Mesenchymal stem cell (in vitro differentiated cells and primary cell): ENCODE measurements around the gene DSP.
A peak's percentile ranks its signal among the peaks of the same experiment; 100 is the strongest.

Experiments
- DNase-seq: peaks from one replicate; pipeline ENCODE4 v3.0.0-alpha.2; 2013
- H2AFZ ChIP-seq: one replicate; pipeline ENCODE4 v1.6.1; 2013; ENCODE audit warnings: low read depth, mild to moderate bottlenecking, control low read depth, inconsistent platforms, low read length, moderate library complexity
- H2AK5ac ChIP-seq: 2 replicates; pipeline ENCODE4 v1.6.1; 2013; ENCODE audit warnings: low read length, moderate library complexity, mild to moderate bottlenecking, inconsistent platforms; ENCODE audit not compliant: severe bottlenecking
- H2BK120ac ChIP-seq: one replicate; pipeline ENCODE4 v1.6.1; 2013; ENCODE audit warnings: low read depth, mild to moderate bottlenecking, inconsistent platforms, low read length, moderate library complexity
- H2BK12ac ChIP-seq, 2 experiments: one replicate each; pipeline ENCODE4 v1.6.1; 2013; ENCODE audit warnings: inconsistent platforms in 2 of 2, low read length in 2 of 2, mild to moderate bottlenecking in 2 of 2, moderate library complexity in 2 of 2, control low read depth in 1 of 2
- H2BK15ac ChIP-seq: one replicate; pipeline ENCODE4 v1.6.1; 2013; ENCODE audit warnings: mild to moderate bottlenecking, low read depth, inconsistent platforms; ENCODE audit not compliant: poor library complexity, severe bottlenecking
- H2BK5ac ChIP-seq: 2 replicates; pipeline ENCODE4 v1.6.1; 2013; ENCODE audit warnings: low read depth, mild to moderate bottlenecking, low read length, control low read depth, inconsistent platforms; ENCODE audit not compliant: poor library complexity, severe bottlenecking
- H3K14ac ChIP-seq, 2 experiments: one replicate each; pipeline ENCODE4 v1.6.1; 2013; ENCODE audit warnings: inconsistent platforms in 2 of 2, low read length in 2 of 2, control low read depth in 1 of 2, mild to moderate bottlenecking in 1 of 2, moderate library complexity in 1 of 2
- H3K18ac ChIP-seq, 2 experiments: one replicate each; pipeline ENCODE4 v1.6.1; 2013; ENCODE audit warnings: inconsistent platforms in 2 of 2, low read length in 2 of 2, control low read depth in 1 of 2, low read depth in 1 of 2, mild to moderate bottlenecking in 1 of 2
- H3K23ac ChIP-seq, 2 experiments: one replicate each; pipeline ENCODE4 v1.6.1; 2013; ENCODE audit warnings: inconsistent platforms in 2 of 2, low read length in 2 of 2, mild to moderate bottlenecking in 2 of 2, moderate library complexity in 2 of 2, control low read depth in 1 of 2
- H3K27ac ChIP-seq: 2 replicates; pipeline ENCODE4 v1.5.1; 2013; ENCODE audit warnings: mild to moderate bottlenecking, moderate library complexity, low read length, control low read depth, inconsistent platforms; ENCODE audit not compliant: poor library complexity, severe bottlenecking
- H3K27me3 ChIP-seq, 2 experiments: 2 replicates each; pipeline versions ENCODE4 v1.6.1 to v1.7.0; 2013; ENCODE audit warnings: low read length in 2 of 2, mild to moderate bottlenecking in 2 of 2, moderate library complexity in 2 of 2, control low read depth in 1 of 2, inconsistent platforms in 1 of 2; ENCODE audit not compliant: control insufficient read depth in 1 of 2, insufficient read depth in 1 of 2
- H3K36me3 ChIP-seq, 2 experiments: 2 replicates each; pipeline versions ENCODE4 v1.6.1 to v1.7.0; 2013; ENCODE audit warnings: low read length in 2 of 2, control low read depth in 1 of 2, inconsistent platforms in 1 of 2, low read depth in 1 of 2, mild to moderate bottlenecking in 1 of 2; ENCODE audit not compliant: insufficient read depth in 2 of 2, control insufficient read depth in 1 of 2
- H3K4ac ChIP-seq, 2 experiments: one replicate each; pipeline ENCODE4 v1.6.1; 2013; ENCODE audit warnings: inconsistent platforms in 2 of 2, low read length in 2 of 2, mild to moderate bottlenecking in 2 of 2, moderate library complexity in 2 of 2, control low read depth in 1 of 2, low read depth in 1 of 2
- H3K4me1 ChIP-seq: 2 replicates; pipeline ENCODE4 v1.6.1; 2013; ENCODE audit warnings: low read depth, low read length, control low read depth; ENCODE audit not compliant: control insufficient read depth, insufficient read depth
- H3K4me2 ChIP-seq: 2 replicates; pipeline ENCODE4 v1.6.1; 2013; ENCODE audit warnings: low read length, mild to moderate bottlenecking, inconsistent platforms; ENCODE audit not compliant: poor library complexity, severe bottlenecking
- H3K4me3 ChIP-seq, 2 experiments: 2 replicates each; pipeline versions ENCODE4 v1.5.1 to v1.7.0; 2013; ENCODE audit warnings: low read length in 2 of 2, mild to moderate bottlenecking in 2 of 2, control low read depth in 1 of 2, low read depth in 1 of 2; ENCODE audit not compliant: insufficient read depth in 1 of 2
- H3K79me1 ChIP-seq: replicated peaks from 2 replicates; pipeline ENCODE4 v1.6.1; 2013; ENCODE audit warnings: mild to moderate bottlenecking, control low read depth, low read length, inconsistent platforms; ENCODE audit not compliant: poor library complexity, severe bottlenecking
- H3K9ac ChIP-seq: 2 replicates; pipeline ENCODE4 v1.7.0; 2013; ENCODE audit warnings: mild to moderate bottlenecking, low read length, moderate library complexity
- H3K9me3 ChIP-seq: 2 replicates; pipeline ENCODE4 v1.7.0; 2013; ENCODE audit warnings: mild to moderate bottlenecking, low read length; ENCODE audit not compliant: control insufficient read depth
- H4K8ac ChIP-seq: one replicate; pipeline ENCODE4 v1.6.1; 2013; ENCODE audit warnings: inconsistent platforms, mild to moderate bottlenecking, low read length, moderate library complexity
- H4K91ac ChIP-seq: one replicate; pipeline ENCODE4 v1.6.1; 2013; ENCODE audit warnings: mild to moderate bottlenecking, low read length, inconsistent platforms
- WGBS: methylation state at CpG from one replicate; pipeline ENCODE4 v1.1.7; 2013; ENCODE audit warnings: mixed read lengths; 5-methylcytosine and 5-hydroxymethylcytosine counted together

Gene DSP

DNA sequence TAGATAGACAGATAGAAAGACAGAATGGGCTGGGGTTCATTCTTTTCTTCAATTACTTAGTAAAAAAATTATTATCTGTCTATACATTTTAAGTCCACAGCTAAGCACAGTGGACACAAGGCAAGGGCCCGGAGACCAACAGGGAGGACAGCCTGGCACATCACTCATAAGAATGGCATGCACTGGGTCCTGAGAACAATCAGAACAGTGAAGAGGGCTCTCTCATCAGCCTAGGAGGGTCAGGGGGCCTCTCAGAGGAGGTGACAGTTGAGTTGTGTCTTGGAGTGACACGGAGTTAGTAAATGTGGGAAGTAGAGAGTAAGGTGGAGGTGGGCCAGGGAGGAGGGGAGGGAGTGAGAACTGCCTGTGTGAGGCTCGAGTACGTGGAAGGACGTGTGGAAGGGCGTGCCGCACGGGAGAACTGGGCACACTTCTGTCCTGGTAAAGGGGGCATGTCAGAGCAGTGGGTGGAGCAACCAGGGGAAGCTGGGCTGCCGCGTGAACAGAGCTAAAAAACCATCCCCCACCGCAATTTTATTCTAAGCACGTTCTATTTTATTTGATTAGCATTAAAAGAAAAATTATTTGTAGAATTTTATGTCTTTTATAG lies 45.1 kb upstream of the DSP start:
- Histone ChIP-seq H2AFZ (no peak overlapping the region), H3K4me2 (no peak overlapping the region), H3K14ac (no peak overlapping the region), H3K36me3 (no peaks in the 10 kb centered on the region), H3K4me1 (no peaks in the 10 kb centered on the region), H2BK5ac (no peak overlapping the region), H3K27me3 (peaks cover 8 to 23% of the 10 kb centered on the region in 2 experiments), H3K4ac (no peak overlapping the region), H2BK12ac (no peak overlapping the region), H3K27ac (no peak overlapping the region), H3K9me3 (peaks cover 7% of the 10 kb centered on the region), H2BK120ac (no peak overlapping the region), H4K8ac (no peak overlapping the region), H2AK5ac (no peak overlapping the region), H3K23ac (no peak overlapping the region), H4K91ac (no peak overlapping the region), H3K79me1 (no peaks in the 10 kb centered on the region), H2BK15ac (no peak overlapping the region), H3K18ac (no peak overlapping the region), H3K9ac (no peak overlapping the region), H3K4me3 (no peak overlapping the region)
- DNase-seq: no peak
- 78% methylated on average over 8 of the region's 12 CpGs for WGBS

DNA sequence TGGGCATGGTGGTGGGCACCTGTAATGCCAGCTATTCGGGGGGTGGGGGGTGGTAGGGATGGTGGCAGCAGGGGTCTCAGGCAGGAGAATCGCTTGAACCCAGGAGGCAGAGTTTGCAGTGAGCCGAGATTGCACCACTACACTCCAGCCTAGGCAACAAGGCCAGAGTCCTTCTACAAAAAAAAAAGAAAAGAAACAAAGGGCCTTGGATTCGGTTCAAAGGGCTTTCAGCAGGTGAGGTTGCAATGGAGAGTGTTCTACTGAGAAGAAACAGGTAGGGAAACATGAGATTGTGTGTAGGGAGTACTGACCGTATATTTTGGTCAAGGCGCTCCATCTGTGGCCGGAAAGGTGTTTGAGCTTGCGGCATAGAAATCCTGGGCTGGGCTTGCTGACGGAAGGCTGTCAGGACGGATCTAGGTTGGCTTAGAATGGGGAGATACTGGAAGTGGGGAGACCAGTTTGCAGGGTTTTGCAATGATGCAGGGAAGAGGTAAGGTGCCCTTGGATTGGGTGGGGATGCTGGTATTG lies 40.7 kb upstream of the DSP start:
- Histone ChIP-seq H3K4me3 (no peak overlapping the region), H3K14ac (no peak overlapping the region), H3K4me2 (no peak overlapping the region), H3K36me3 (no peaks in the 10 kb centered on the region), H2BK5ac (no peak overlapping the region), H3K9me3 (no peaks in the 10 kb centered on the region), H3K23ac (no peak overlapping the region), H4K91ac (no peak overlapping the region), H2BK120ac (no peak overlapping the region), H3K4me1 (peaks cover 5% of the 10 kb centered on the region), H2AK5ac (no peak overlapping the region), H2BK15ac (no peak overlapping the region), H2AFZ (no peak overlapping the region), H3K27me3 (peaks cover 0 to 14% of the 10 kb centered on the region in 2 experiments), H2BK12ac (no peak overlapping the region), H3K18ac (no peak overlapping the region), H4K8ac (no peak overlapping the region), H3K79me1 (no peaks in the 10 kb centered on the region), H3K27ac (no peak overlapping the region), H3K9ac (no peak overlapping the region), H3K4ac (no peak overlapping the region)
- no peak for DNase-seq
- 93% methylated on average over 8 of the region's 10 CpGs for WGBS

DNA sequence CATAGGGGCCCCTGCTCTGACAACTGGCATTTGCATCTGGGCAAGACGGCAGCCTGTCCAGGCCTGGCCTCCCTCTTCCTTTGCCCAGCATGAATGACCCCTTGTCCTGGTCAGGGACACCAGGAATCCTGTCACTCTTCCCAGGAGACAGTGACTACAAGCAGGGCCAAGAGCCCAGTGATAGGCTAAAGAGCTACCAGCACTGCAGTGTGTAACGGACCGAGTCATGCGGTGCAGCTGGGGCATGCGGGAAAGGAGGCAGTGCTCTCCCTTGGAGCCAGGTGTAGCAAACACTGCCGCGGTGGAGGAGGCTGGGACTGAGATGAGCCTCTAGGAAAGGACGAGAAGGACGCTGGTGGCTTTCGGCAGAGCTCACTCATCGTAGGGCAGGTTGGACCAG lies 38.7 kb upstream of the DSP start:
- no peak overlapping the region for H2AFZ ChIP-seq
- H2AK5ac ChIP-seq: no peak overlapping the region
- no peak overlapping the region for H3K4me2 ChIP-seq
- H3K23ac ChIP-seq: no peak overlapping the region
- H2BK15ac ChIP-seq: no peak overlapping the region
- DNase-seq: no peak
- H3K9me3 ChIP-seq: no peaks in the 10 kb centered on the region
- H3K4ac ChIP-seq: no peak overlapping the region
- peak overlapping the region in 1 of 2 experiments; percentile 1 for H3K14ac ChIP-seq
- H2BK120ac ChIP-seq: no peak overlapping the region
- H3K79me1 ChIP-seq: no peaks in the 10 kb centered on the region
- H2BK5ac ChIP-seq: no peak overlapping the region
- no peak overlapping the region for H3K4me3 ChIP-seq
- H3K18ac ChIP-seq: no peak overlapping the region
- peaks cover 0 to 14% of the 10 kb centered on the region in 2 experiments for H3K27me3 ChIP-seq
- no peak overlapping the region for H2BK12ac ChIP-seq
- no peak overlapping the region for H4K91ac ChIP-seq
- no peak overlapping the region for H3K9ac ChIP-seq
- H3K27ac ChIP-seq: no peak overlapping the region
- no peak overlapping the region for H4K8ac ChIP-seq
- 90% methylated on average over 11 of the region's 11 CpGs for WGBS
- H3K36me3 ChIP-seq: no peaks in the 10 kb centered on the region
- peaks cover 5% of the 10 kb centered on the region for H3K4me1 ChIP-seq

DNA sequence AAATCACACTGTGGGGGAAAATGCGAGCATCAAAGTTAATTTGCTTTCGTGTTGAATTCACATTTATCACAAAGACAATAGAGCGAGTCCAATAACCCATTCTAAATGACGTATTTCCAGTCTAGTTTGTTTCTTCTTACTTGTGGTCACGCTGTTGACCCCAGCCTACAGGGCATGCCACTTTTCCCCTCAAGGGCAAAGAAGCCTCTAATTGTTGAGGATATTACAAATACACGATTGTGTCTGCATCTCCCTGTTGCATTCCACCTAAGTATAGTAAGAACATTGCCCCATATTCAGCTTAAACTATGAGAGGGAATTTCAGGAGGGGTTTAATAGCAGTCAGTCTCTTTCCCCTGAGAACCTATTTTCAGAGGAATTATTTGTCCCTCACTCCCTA lies 37.4 kb upstream of the DSP start:
- Histone ChIP-seq H2BK120ac (no peak overlapping the region), H2AK5ac (no peak overlapping the region), H4K8ac (no peak overlapping the region), H3K9me3 (no peaks in the 10 kb centered on the region), H2BK12ac (no peak overlapping the region), H3K27me3 (peaks cover 0 to 7% of the 10 kb centered on the region in 2 experiments), H2BK15ac (no peak overlapping the region), H3K4me2 (no peak overlapping the region), H3K79me1 (no peaks in the 10 kb centered on the region), H2AFZ (no peak overlapping the region), H3K14ac (no peak overlapping the region), H3K4me3 (no peak overlapping the region), H3K36me3 (no peaks in the 10 kb centered on the region), H3K9ac (no peak overlapping the region), H4K91ac (no peak overlapping the region), H3K27ac (no peak overlapping the region), H3K4ac (no peak overlapping the region), H2BK5ac (no peak overlapping the region), H3K4me1 (peaks cover 5% of the 10 kb centered on the region), H3K18ac (no peak overlapping the region), H3K23ac (no peak overlapping the region)
- WGBS: 74% methylated on average over 6 of the region's 6 CpGs
- DNase-seq: no peak
